ENCODE measurements around the gene PIN4.
A peak's percentile ranks its signal among the peaks of the same experiment; 100 is the strongest.
"Not testable (repeated sequence)": the region's sequence is repeated elsewhere in the genome, so short reads cannot be mapped to it uniquely, and the experiment has no call there.

The PIN4 gene

GRCh38 chrX:72181178-72182125 is at the start of gene PIN4:
Gene PIN4, plus strand, starts transcription at chrX:72181757. Its CDS starts 29 bp downstream, at chrX:72181786.
- peak; percentile 93 for DNase-seq

GRCh38 chrX:72132456-72132855 is 49.1 kb upstream of the PIN4 start:
- DNase-seq, result no peak

GRCh38 chrX:72133851-72134546 is 47.6 kb upstream of the PIN4 start:
- DNase-seq, result no peak

GRCh38 chrX:72137846-72138495 is 43.6 kb upstream of the PIN4 start:
- DNase-seq, result no peak

- no peak for DNase-seq
Observed at GRCh38 chrX:72139538-72139937, 42.0 kb upstream of the PIN4 start.

GRCh38 chrX:72141372-72142004 is 40.1 kb upstream of the PIN4 start:
- no peak for DNase-seq

- peak; percentile 3 for DNase-seq
Observed at GRCh38 chrX:72142094-72142793, 39.3 kb upstream of the PIN4 start.

- DNase-seq, result no peak
Observed at GRCh38 chrX:72142794-72143608, 38.6 kb upstream of the PIN4 start.

GRCh38 chrX:72143609-72143907 is 38.0 kb upstream of the PIN4 start:
- no peak for DNase-seq

- DNase-seq, result no peak
Observed at GRCh38 chrX:72145181-72145580, 36.4 kb upstream of the PIN4 start.

GRCh38 chrX:72146527-72146926 is 35.0 kb upstream of the PIN4 start:
- no peak for DNase-seq

- DNase-seq, result no peak
Observed at GRCh38 chrX:72158773-72159172, 22.8 kb upstream of the PIN4 start.

GRCh38 chrX:72159769-72160168 is 21.8 kb upstream of the PIN4 start:
- DNase-seq, result no peak

GRCh38 chrX:72165551-72165950 is 16.0 kb upstream of the PIN4 start:
- no peak for DNase-seq

GRCh38 chrX:72169008-72169728 is 12.4 kb upstream of the PIN4 start:
- no peak for DNase-seq

- not testable (repeated sequence) for DNase-seq
Observed at GRCh38 chrX:72176289-72176688, 5.3 kb upstream of the PIN4 start.

- DNase-seq, result no peak
Observed at GRCh38 chrX:72176981-72177380, 4.6 kb upstream of the PIN4 start.

GRCh38 chrX:72180539-72180938 is 1.0 kb upstream of the PIN4 start:
- DNase-seq, result no peak

- DNase-seq, result no peak
Observed at GRCh38 chrX:72182924-72183323, 1.4 kb downstream of the PIN4 start.

- DNase-seq, result no peak
Observed at GRCh38 chrX:72201836-72202536, 20.4 kb downstream of the PIN4 start.

Measured in NCI-H2029 treated with DMSO at 0.1 percent for 48 hours (cell line).